Fibroblast of skin of left quadriceps (primary cell): Measurements from ENCODE around the gene MLLT10.

Experiments used
- DNase-seq, 2 experiments: peaks; one replicate each; pipeline ENCODE4 v3.0.0-alpha.2; 2013; ENCODE audit warnings: low read depth in 2 of 2

The MLLT10 gene

GRCh38 chr10:21501731-21502347 lies 32.2 kb upstream of the MLLT10 start:
- DNase-seq: no peak

GRCh38 chr10:21502348-21502740 lies 31.7 kb upstream of the MLLT10 start:
- DNase-seq: no peak

- no peak for DNase-seq
These were observed 30.5 kb upstream of the MLLT10 start for GRCh38 chr10:21503542-21503941.

GRCh38 chr10:21505711-21506278 lies 28.2 kb upstream of the MLLT10 start:
- no peak for DNase-seq

GRCh38 chr10:21506351-21506750 lies 27.7 kb upstream of the MLLT10 start:
- DNase-seq: no peak

- DNase-seq: no peak
These were observed 26.9 kb upstream of the MLLT10 start for GRCh38 chr10:21507150-21507549.

GRCh38 chr10:21508706-21509331 lies 25.2 kb upstream of the MLLT10 start:
- no peak for DNase-seq

GRCh38 chr10:21509341-21510240 lies 24.4 kb upstream of the MLLT10 start:
- no peak for DNase-seq

- no peak for DNase-seq
These were observed 23.6 kb upstream of the MLLT10 start for GRCh38 chr10:21510241-21511094.

- DNase-seq: no peak
These were observed 22.9 kb upstream of the MLLT10 start for GRCh38 chr10:21511095-21511570.

- DNase-seq: no peak
These were observed 22.0 kb upstream of the MLLT10 start for GRCh38 chr10:21511946-21512572.

GRCh38 chr10:21512573-21513404 lies 21.2 kb upstream of the MLLT10 start:
- no peak for DNase-seq

GRCh38 chr10:21513405-21513788 lies 20.6 kb upstream of the MLLT10 start:
- no peak for DNase-seq

GRCh38 chr10:21514129-21514817 lies 19.8 kb upstream of the MLLT10 start:
- DNase-seq: no peak

GRCh38 chr10:21514818-21515351 lies 19.1 kb upstream of the MLLT10 start:
- no peak for DNase-seq

GRCh38 chr10:21515361-21516241 lies 18.4 kb upstream of the MLLT10 start:
- no peak for DNase-seq

- no peak for DNase-seq
These were observed 17.5 kb upstream of the MLLT10 start for GRCh38 chr10:21516242-21517131.
